SK-N-MC (cell line): ENCODE data around the gene PPP4R1.

Experiments
- EZH2 ChIP-seq: fragments of 200-600 bp; sonication (generic); IDR thresholded peaks from one replicate; pipeline ENCODE4 v1.6.1; 2017; ENCODE audit warnings: antibody characterized with exemption
- POLR2AphosphoS5 ChIP-seq: IDR thresholded peaks from 2 replicates; pipeline ENCODE4 v1.6.1; 2012; ENCODE audit warnings: mild to moderate bottlenecking, low read depth, low read length, borderline replicate concordance

DNA sequence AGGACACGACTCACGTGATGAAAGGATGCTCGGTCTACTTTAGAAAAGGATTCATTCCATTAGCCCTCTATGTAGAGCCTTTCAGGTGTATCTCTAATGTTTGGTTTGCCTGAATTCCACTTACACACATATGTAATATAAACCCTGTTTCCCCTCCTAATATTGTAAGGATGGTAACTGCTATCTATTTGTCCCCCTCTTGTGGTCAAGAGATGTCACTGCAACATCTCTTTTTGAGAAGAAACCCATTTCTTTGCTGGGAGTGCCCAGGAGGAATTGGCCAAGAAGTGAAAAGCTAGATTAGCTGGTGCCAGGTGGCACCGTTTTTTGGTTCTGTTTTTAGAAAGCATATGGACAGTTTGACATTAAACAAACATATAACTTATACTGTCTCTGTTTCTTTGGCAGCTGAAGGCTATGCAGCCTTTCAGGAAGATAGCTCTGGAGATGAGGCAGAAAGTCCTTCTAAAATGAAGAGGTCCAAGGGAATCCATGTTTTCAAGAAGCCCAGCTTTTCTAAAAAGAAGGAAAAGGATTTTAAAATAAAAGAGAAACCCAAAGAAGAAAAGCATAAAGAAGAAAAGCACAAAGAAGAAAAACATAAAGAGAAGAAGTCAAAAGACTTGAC is 97.8 kb downstream of the PPP4R1 start:
- TF ChIP-seq EZH2: no peak
- no peak for TF ChIP-seq POLR2AphosphoS5
